ENCODE data around the gene UNC93A.
"Not testable (repeated sequence)": the region's sequence is repeated elsewhere in the genome, so short reads cannot be mapped to it uniquely, and the experiment has no call there.

DNA sequence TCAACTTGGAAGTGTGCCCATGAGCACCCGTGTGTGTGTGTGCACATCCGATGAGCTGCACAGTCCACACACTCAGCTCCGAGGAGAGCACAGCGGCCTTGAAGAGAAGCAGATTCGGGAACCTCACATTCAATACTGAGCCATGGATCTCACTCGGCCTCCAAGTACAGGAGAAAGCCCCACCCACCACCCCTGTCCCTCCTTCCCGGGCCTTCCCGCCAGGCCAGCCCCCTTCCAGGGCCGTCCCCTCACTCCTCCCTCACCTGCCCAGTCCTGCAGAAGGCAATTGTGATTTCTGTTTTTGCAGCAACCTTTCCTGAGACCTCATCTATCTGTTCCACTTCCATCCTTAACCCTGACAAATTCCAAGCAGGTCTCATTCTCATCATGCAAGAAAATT lies 30.1 kb downstream of the UNC93A start:
- TF ChIP-seq, protein P1, sequence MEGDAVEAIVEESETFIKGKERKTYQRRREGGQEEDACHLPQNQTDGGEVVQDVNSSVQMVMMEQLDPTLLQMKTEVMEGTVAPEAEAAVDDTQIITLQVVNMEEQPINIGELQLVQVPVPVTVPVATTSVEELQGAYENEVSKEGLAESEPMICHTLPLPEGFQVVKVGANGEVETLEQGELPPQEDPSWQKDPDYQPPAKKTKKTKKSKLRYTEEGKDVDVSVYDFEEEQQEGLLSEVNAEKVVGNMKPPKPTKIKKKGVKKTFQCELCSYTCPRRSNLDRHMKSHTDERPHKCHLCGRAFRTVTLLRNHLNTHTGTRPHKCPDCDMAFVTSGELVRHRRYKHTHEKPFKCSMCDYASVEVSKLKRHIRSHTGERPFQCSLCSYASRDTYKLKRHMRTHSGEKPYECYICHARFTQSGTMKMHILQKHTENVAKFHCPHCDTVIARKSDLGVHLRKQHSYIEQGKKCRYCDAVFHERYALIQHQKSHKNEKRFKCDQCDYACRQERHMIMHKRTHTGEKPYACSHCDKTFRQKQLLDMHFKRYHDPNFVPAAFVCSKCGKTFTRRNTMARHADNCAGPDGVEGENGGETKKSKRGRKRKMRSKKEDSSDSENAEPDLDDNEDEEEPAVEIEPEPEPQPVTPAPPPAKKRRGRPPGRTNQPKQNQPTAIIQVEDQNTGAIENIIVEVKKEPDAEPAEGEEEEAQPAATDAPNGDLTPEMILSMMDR (IDR thresholded peaks at IDR 0.05; ENCODE audit: poor library complexity, severe bottlenecking), result not testable (repeated sequence)
- not testable (repeated sequence) for TF ChIP-seq EP300 (conservative IDR thresholded peaks at IDR 0.05; ENCODE audit: poor library complexity, severe bottlenecking); MXI1 (conservative IDR thresholded peaks at IDR 0.05; ENCODE audit: poor library complexity, severe bottlenecking); POLR2AphosphoS5 (IDR thresholded peaks at IDR 0.05); SMC3 (conservative IDR thresholded peaks at IDR 0.05; ENCODE audit: poor library complexity); RAD21 (conservative IDR thresholded peaks at IDR 0.05); EZH2 (IDR thresholded peaks at IDR 0.05; ENCODE audit: borderline replicate concordance, insufficient read depth, low read length, poor library complexity, severe bottlenecking); TAF1 (IDR thresholded peaks at IDR 0.05; ENCODE audit: low read depth)
- TF ChIP-seq, protein P2, sequence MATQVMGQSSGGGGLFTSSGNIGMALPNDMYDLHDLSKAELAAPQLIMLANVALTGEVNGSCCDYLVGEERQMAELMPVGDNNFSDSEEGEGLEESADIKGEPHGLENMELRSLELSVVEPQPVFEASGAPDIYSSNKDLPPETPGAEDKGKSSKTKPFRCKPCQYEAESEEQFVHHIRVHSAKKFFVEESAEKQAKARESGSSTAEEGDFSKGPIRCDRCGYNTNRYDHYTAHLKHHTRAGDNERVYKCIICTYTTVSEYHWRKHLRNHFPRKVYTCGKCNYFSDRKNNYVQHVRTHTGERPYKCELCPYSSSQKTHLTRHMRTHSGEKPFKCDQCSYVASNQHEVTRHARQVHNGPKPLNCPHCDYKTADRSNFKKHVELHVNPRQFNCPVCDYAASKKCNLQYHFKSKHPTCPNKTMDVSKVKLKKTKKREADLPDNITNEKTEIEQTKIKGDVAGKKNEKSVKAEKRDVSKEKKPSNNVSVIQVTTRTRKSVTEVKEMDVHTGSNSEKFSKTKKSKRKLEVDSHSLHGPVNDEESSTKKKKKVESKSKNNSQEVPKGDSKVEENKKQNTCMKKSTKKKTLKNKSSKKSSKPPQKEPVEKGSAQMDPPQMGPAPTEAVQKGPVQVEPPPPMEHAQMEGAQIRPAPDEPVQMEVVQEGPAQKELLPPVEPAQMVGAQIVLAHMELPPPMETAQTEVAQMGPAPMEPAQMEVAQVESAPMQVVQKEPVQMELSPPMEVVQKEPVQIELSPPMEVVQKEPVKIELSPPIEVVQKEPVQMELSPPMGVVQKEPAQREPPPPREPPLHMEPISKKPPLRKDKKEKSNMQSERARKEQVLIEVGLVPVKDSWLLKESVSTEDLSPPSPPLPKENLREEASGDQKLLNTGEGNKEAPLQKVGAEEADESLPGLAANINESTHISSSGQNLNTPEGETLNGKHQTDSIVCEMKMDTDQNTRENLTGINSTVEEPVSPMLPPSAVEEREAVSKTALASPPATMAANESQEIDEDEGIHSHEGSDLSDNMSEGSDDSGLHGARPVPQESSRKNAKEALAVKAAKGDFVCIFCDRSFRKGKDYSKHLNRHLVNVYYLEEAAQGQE (IDR thresholded peaks at IDR 0.05; ENCODE audit: borderline replicate concordance), result not testable (repeated sequence)

All from neural cell (in vitro differentiated cells).